GM19023 (cell line): ENCODE results near the gene GABBR2.

Experiments
- ATAC-seq: cut with Tn5 transposase; IDR thresholded peaks from one replicate; pipeline ENCODE4 v1.9.1; 2021; ENCODE audit warnings: mild to moderate bottlenecking, moderate library complexity; ENCODE audit not compliant: unreplicated experiment

The GABBR2 gene

DNA sequence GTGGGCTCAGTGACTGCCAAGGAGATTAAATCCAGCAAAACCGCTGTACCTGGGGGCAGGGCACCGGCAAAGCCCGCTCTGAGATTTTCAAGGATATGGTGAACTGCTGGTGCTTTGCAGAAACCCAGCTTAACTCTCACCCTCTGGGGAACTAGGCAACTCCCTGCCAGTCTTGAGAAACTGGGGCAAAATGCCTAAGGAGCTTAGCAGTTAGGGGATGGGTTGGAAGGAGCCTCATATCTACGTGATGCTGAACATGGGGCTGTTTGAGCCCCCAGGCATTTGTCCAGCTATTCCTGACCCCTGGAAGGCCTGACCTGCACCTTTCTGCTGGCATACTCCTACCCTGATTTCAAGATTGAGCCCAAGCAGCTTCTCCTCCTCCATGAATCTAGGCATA, 344.6 kb downstream of the GABBR2 start:
- ATAC-seq: no peak

- ATAC-seq: no peak
These were observed 345.1 kb downstream of the GABBR2 start for GRCh38 chr9:98363644-98364043.

DNA sequence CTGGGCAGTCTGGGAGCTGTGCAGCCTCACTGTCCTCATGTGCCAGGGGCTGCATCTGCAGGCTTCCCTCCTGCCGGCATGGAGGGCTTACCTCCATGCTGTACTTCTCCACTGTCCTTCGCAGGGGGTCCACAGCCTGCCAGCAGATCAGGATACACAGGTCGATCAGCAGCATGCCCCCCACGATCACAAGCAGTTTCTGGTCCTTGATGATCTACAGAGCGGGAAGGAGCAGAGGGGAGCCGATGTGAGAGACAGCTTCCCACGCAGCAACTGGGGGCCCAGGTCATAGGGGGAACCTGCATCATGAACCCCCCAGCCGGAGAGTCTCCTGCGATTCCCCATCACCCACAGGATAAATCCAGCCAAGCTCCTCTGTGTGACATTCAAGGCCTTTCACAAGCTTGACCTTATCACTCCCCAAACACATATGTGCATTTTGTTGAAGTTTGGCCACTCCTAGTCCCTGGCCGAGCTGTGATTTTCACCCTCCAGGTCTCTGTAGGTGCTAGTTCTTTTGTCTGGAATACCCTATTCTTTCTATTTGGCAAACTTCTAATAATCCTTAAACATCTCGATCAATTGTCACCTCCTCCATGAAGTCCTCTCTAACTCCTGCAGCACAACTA, 346.0 kb downstream of the GABBR2 start:
- no peak for ATAC-seq

DNA sequence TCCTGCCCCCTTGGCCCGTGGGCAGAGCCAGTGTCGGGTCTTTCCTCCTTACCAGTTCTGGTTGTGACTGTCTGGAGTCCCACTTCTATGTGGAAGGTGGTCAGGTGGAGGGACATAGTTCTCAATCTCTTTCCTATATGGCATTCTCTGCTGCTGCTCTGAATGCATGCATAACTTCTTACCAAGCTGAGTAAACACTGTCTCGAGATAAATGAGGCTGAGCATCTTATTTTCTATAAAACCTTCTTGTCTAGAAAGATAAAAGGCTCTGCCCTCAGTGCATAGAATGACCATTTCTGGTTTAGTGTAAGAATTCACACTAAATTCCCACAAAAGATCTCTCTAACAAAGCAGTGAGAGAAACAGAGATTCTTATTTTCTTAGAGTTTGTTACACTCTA, 347.1 kb downstream of the GABBR2 start:
- ATAC-seq: no peak

DNA sequence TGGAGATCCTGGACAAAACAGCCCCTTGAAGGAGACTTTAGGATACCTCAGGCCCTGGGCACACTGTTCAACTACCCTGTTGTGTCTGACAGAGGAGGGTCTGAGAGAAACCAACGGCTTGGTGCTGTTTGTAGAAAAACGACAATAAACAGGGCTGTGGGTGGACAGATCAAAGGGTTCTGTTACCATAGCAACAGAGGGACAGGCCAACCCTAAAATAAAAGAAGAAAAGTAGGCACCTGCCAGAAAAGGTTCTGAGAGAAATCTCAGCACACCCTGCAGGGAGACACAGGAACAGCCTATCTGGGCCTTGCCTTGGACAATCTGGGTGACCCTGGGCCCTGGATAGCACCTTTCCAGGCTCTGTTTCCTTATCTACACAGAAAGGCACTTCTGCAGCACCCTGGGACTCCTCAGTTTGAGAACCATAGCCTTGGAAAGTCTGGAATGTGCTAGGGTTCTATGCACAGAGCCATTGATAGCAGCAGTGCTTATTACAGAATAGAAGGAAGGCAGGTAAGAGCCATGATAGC, 348.5 kb downstream of the GABBR2 start:
- ATAC-seq: no peak

GRCh38 chr9:98359569-98359968, 349.2 kb downstream of the GABBR2 start:
- no peak for ATAC-seq

DNA sequence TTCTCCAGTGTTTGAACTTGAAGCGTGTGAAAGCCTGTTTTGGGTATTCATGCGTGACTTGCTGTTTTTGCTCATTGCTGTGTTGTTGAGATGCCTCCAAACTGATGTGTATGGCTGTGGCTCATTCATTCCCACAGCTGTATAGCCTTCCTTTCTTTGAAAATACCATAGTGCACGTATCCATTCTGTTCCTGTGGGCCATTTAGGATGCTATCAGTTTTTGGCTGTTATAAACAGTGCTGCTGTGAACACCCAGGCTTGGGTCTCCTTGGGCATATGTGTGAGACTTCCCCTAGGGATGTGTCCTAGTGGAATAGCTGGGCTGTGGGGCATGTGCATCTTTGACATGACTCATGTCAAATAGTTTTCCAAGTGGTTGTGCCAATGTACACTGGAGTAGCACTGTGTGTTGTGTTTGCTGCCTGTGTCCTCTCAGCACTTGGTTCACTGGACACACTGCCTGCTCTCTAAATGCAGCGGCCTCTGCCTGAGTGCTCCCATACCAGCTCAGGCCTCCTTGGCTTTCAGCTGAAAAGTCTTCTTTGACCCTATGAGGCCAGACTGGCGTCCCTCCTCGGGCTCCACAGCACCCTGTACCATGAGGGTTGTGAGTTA, 350.7 kb downstream of the GABBR2 start:
- ATAC-seq: no peak

DNA sequence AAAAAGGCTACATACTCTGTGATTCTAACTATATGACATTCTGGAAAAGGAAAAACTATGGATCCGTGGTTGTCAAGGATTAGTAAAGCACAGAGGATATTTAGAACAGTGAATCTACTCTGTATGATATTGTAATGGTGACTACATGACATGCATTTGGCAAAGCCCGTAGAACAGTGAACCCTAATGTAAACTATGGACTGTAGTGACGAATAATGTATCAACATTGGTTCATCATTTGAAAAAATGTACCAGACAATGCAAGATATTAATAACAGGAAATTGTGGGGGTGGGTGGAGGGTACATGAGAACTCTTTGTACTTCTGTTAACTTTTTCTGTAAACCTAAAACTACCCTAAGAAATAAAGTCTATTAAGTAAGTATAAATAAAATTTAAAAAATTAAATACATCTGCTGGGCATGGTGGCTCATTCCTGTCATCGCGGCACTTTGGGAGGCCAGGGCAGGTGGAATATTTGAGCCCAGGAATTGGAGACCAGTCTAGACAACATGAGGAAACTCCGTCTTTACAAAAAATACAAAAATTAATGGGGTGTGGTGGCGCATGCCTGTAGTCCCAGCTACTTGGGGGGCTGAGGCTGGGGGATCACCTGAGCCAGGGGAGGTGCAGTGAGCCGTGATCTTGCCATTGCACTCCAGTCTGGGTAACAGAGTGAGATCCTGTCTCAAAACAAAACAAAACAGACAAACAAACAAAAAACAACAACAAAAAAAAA, 351.6 kb downstream of the GABBR2 start:
- no peak for ATAC-seq

GRCh38 chr9:98356326-98356725, 352.4 kb downstream of the GABBR2 start:
- no peak for ATAC-seq

GRCh38 chr9:98351370-98351769, 357.4 kb downstream of the GABBR2 start:
- ATAC-seq: no peak

DNA sequence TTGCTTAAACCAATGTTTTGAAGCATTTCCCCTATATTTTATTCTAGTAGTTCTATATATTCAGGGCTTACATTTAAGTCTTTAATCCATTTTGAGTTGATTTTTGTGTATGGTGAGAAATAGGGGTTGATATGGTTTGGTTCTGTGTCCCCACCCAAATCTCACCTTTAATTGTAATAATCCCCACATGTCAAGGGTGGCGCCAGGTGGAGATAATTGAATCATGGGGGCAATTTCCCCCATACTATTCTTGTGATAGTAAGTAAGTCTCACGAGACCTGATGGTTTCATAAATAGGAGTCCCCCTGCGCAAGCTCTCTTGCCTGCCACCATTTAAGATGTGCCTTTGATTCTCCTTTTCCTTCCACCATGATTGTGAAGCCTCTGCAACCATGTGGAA, 361.1 kb downstream of the GABBR2 start:
- ATAC-seq: no peak

DNA sequence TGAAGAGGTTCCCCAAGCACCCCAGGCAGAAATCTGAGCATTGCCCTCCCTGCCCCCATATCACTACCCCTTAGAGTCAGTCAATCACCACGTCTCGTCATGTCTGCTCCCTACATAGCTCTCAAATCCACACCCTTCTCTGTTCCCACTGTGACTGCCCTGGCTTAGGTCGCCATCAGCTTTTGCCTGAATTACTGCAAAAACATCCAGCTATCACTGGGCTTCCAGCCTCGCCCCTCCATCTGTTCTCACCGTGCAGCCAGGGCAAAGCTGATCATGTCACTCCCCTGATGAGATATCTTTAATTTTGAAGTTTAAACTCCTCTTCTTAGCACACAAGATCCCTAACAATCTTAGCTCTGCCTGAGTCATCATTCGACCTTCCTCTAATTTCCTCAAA, 363.7 kb downstream of the GABBR2 start:
- ATAC-seq: no peak

DNA sequence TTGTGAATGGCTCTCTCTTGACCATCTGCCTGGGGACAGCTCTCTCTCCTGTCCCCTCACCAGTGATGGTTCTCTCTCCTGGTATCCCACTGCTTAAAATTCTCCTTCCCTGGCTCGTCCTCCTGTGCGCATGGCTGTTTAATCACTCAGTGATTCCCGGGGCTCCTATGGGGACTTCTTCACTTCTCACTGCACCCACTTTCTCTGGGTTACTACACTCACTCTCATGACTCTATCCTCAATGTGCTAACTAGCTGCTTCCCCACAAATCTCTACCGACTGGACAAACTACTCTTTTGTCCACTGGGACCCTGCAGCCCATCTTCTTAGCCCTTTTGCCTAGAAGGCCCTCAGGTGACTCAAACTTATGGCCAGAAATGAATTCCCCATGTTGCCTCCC, 364.2 kb downstream of the GABBR2 start:
- ATAC-seq: no peak

- no peak for ATAC-seq
These were observed 365.9 kb downstream of the GABBR2 start for GRCh38 chr9:98342820-98343210.

DNA sequence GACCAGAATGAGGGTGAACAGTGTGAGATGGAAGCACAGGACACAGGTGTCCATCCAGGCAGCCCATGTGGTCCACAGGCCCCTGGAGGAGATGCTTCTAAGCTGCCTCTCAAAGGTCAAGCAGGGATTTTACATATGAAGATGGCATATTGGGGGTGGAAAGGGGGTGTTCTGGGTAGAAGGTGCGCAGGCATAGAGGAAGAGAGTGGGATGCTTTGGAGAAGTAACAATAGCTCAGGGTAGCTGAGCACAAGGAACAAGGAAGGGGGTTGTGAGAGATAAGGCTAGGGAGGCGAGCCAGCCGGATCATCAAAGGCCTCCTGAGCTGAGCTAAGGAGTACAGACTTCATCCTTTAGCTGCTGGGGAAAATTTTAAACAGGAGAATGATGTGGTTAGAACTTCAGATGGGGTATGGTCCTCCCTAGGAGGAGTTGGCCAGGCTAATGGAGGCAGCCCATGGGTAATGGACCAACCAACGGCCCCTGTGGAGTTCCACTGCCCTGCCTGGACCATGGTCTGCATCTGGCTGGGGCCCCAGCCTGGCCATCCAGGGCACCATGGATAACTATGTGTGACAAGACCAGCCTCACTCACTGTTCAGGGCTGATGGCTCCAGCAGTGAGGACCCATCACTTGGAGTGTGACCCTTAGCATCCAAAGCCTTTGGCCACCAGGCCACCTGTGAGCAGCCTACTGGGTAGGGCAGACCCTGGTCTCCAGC, 366.5 kb downstream of the GABBR2 start:
- ATAC-seq: no peak

DNA sequence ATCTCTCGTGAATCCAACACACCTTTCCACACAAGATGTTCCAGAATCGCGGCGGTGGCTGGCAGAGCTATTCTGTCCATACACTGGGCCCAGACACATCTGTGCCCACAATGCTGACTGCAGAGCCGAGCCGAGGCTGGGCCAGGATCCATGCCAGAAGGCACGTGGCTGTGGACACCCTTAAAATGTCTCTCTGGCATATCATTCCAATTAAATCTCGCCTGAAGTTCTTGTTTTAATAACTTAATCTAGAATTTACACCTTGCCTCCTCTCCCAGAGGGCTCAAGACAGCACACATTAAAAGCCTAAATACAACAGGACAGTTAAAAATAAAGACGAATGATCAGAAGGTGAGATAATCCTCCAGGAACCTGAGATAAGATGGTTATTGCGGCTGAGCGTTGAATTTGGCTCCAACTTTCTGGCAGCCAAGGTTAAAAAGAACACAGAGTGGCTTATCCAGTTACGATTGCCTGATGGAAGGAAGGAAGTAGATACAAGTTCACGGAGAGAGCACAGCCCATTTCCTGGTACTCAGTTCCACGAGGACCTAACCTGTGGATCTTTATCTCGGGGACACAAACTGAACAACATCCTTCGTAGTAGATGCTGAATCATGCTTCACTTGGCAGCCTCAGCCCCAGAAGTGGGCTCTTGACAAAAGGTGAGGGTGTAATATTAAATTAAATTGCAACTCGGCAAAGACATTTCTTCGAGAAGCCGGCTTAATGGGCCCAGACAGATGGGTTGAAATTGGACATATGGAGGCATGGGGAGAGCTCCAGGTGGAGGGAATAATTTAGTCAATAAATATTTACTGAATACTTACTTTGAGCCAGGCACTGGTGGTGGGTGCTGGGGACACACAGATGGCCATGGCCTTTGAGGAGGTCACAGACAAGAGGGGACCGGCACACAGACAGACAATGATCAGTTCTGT, 367.3 kb downstream of the GABBR2 start:
- ATAC-seq: no peak

DNA sequence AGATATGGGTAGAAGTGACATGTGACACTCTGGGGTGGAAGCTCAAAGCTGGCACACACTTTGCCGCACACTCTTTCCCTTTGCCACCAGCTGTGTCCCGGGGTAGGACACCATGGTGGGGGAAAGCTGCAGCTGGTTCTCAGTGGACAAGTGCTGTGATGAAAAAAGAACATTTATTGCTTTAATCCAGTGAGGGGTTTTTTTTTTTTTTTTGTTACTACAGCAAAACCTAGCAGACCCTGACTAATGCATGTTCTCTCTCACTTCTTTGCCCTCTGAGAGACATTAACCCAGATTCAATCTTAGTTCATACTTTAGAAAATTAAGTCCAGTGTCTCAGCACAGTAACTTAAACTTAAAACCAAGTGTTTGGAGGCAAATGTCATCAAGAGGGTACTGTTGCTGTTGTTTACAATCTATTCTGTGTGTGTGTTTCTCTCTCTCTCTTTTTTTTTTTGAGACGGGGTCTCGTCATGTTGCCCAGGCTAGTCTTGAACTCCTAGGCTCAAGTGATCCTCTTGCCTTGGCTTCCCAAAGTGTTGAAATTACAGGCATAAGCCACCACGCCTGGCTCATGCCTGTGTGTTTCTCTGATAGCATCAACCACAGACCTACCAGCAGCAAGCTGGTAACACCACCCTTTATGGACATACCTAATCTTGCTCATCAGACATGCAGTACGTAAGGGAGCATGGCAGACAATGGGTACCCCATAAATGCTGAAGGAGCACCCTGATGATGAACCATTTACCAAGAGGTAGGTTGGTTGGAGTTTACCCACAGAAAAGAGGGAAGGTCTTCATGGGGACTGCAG, 368.5 kb downstream of the GABBR2 start:
- ATAC-seq: no peak

DNA sequence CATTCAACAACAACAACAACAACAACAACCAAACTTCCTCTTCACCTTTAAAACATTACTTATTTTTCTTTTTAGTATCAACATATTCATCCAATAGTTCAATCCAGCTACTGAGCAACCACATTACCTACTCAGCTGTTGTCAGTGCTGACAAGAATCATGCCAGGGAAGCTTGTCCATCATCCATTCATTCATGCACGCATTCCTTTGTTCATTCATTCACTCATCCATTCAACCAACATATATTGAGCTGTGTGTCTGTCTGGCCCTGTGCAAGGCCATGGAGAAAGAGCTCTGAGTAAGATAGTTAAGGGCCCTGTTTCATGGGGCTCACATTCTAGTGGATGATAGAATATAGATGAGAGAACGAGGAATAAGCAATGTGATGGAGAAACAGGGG, 373.1 kb downstream of the GABBR2 start:
- no peak for ATAC-seq

GRCh38 chr9:98334796-98335195, 373.9 kb downstream of the GABBR2 start:
- no peak for ATAC-seq
